ENCODE measurements around the gene PSKH1.

GRCh38 chr16:67909056-67909742, 16.1 kb downstream of the PSKH1 start:
- TF ChIP-seq CTCF (IDR thresholded peaks at IDR 0.05; ENCODE audit: insufficient read depth, low read length) (no peak), POLR2AphosphoS5 (IDR thresholded peaks at IDR 0.05; ENCODE audit: low read depth) (no peak), GABPA (IDR thresholded peaks at IDR 0.05; ENCODE audit: low read depth) (no peak)

All from HL-60 (cell line).